Measurements from ENCODE around the gene BTNL3. TPM values are rescaled to one million over a fixed set of nuclear protein-coding genes. Genes with fewer than 3 reads are reported as not detected.

The BTNL3 gene
- polyA plus RNA-seq, 1 of the 3 experiments (the other 2 are of a cell fraction): not detected

DNA sequence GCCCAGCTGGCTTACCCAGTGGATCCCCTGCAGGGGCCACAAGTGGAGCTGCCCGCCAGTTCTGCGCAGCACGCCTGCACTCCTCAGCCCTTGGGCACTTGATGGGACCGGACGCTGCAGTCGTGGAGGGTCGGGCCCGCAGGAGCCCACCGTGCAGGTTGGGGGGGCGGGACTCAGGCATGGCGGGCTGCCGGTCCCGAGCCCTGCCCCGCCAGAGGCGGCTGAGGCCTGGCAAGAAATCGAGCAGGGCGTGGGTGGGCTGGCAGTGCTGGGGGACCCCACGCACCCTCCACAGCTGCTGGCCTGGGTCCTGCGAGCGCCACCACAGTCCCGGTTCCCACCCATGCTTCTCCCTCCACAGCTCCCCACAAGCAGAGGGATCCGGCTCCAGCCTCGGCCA is 19.2 kb upstream of the BTNL3 start:
- no peak overlapping the region for H3K9ac ChIP-seq
- H3K4me1 ChIP-seq (ENCODE audit: control insufficient read depth in 1 of 2, insufficient read depth in 2 of 2, low read depth in 1 of 2, low read length in 1 of 2): no peaks in the 10 kb centered on the region
- 40% methylated on average over 3 of the region's 23 CpGs for WGBS (ENCODE audit: low lambda C conversion rate)
- H2AFZ ChIP-seq (ENCODE audit: low read depth): no peak overlapping the region
- CTCF ChIA-PET: no interaction called here
- H3K27ac ChIP-seq (ENCODE audit: low read depth in 2 of 2, low read length in 1 of 2): no peak overlapping the region
- H3K79me2 ChIP-seq (ENCODE audit: insufficient read depth): no peaks in the 10 kb centered on the region
- H3K9me3 ChIP-seq: no peaks in the 10 kb centered on the region
- H4K20me1 ChIP-seq (ENCODE audit: insufficient read depth): no peaks in the 10 kb centered on the region
- H3K4me3 ChIP-seq (ENCODE audit: low read depth in 2 of 2, low read length in 1 of 2): no peak overlapping the region
- H3K27me3 ChIP-seq (ENCODE audit: insufficient read depth): no peaks in the 10 kb centered on the region
- POLR2A ChIA-PET: no interaction called here
- H3K9me2 ChIP-seq: no peaks in the 10 kb centered on the region
- DNase-seq: no peak
- TF ChIP-seq FOXM1 (IDR thresholded peaks at IDR 0.05; ENCODE audit: low read depth) (no peak), NFIC (IDR thresholded peaks at IDR 0.05; ENCODE audit: borderline replicate concordance) (no peak), RCOR1 (IDR thresholded peaks at IDR 0.05; ENCODE audit: low read length) (no peak), FOXJ3 (CRISPR knock-in tag; IDR thresholded peaks at IDR 0.05) (no peak)
- TF ChIP-seq, protein P1, sequence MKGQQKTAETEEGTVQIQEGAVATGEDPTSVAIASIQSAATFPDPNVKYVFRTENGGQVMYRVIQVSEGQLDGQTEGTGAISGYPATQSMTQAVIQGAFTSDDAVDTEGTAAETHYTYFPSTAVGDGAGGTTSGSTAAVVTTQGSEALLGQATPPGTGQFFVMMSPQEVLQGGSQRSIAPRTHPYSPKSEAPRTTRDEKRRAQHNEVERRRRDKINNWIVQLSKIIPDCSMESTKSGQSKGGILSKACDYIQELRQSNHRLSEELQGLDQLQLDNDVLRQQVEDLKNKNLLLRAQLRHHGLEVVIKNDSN (IDR thresholded peaks at IDR 0.05; ENCODE audit: borderline replicate concordance, low read depth): no peak
- TF ChIP-seq, protein P2, sequence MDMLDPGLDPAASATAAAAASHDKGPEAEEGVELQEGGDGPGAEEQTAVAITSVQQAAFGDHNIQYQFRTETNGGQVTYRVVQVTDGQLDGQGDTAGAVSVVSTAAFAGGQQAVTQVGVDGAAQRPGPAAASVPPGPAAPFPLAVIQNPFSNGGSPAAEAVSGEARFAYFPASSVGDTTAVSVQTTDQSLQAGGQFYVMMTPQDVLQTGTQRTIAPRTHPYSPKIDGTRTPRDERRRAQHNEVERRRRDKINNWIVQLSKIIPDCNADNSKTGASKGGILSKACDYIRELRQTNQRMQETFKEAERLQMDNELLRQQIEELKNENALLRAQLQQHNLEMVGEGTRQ (IDR thresholded peaks at IDR 0.05; ENCODE audit: borderline replicate concordance, low read depth, low read length): no peak
- TF ChIP-seq, protein P3, sequence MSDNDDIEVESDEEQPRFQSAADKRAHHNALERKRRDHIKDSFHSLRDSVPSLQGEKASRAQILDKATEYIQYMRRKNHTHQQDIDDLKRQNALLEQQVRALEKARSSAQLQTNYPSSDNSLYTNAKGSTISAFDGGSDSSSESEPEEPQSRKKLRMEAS (IDR thresholded peaks at IDR 0.05; ENCODE audit: low read depth): no peak
- H3K36me3 ChIP-seq (replicated peaks in 1 of 2; ENCODE audit: control insufficient read depth in 1 of 2, insufficient read depth in 2 of 2, low read length in 1 of 2): no peaks in the 10 kb centered on the region
- H3F3A ChIP-seq (replicated peaks; ENCODE audit: insufficient read depth): no peaks in the 10 kb centered on the region
- no peak overlapping the region for H3K4me2 ChIP-seq

DNA sequence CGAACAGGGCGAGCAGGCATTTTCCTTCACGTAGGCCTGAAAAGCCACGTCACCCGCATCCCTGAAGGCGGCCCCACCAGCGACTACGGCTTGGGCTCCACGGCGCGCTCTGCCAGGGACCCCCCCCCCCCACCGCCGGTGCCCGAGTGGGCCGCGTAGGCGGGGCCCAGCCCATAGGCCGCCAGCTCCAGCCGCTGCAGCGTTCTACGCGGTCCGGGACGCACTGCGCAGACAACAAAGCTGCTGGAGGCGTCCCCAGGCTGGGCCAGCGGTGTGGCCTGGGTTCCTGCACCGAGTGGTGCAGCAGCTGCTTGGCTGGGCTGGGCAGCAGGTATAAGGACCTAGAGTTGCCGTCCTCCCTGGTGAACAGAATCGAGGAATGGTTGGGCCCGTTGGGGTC is 18.3 kb upstream of the BTNL3 start:
- no peaks in the 10 kb centered on the region for H3K9me2 ChIP-seq
- no peak overlapping the region for H3K27ac ChIP-seq (ENCODE audit: low read depth in 2 of 2, low read length in 1 of 2)
- H4K20me1 ChIP-seq (ENCODE audit: insufficient read depth): no peaks in the 10 kb centered on the region
- no peak overlapping the region for H2AFZ ChIP-seq (ENCODE audit: low read depth)
- no peak for TF ChIP-seq ELF1 (IDR thresholded peaks at IDR 0.05)
- TF ChIP-seq RFX5 (IDR thresholded peaks at IDR 0.05; ENCODE audit: low read length): no peak
- TF ChIP-seq MXI1 (IDR thresholded peaks at IDR 0.05; ENCODE audit: low read depth, low read length): no peak
- TF ChIP-seq, protein P4, sequence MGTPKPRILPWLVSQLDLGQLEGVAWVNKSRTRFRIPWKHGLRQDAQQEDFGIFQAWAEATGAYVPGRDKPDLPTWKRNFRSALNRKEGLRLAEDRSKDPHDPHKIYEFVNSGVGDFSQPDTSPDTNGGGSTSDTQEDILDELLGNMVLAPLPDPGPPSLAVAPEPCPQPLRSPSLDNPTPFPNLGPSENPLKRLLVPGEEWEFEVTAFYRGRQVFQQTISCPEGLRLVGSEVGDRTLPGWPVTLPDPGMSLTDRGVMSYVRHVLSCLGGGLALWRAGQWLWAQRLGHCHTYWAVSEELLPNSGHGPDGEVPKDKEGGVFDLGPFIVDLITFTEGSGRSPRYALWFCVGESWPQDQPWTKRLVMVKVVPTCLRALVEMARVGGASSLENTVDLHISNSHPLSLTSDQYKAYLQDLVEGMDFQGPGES (IDR thresholded peaks at IDR 0.05; ENCODE audit: low read depth, low read length): no peak
- no peak for TF ChIP-seq JUND (IDR thresholded peaks at IDR 0.05)
- TF ChIP-seq, protein P2 (IDR thresholded peaks at IDR 0.05; ENCODE audit: borderline replicate concordance, low read depth, low read length): no peak
- no peak for TF ChIP-seq RCOR1 (IDR thresholded peaks at IDR 0.05; ENCODE audit: low read length)
- no peak for TF ChIP-seq FOXM1 (IDR thresholded peaks at IDR 0.05; ENCODE audit: low read depth)
- TF ChIP-seq, protein P3 (IDR thresholded peaks at IDR 0.05; ENCODE audit: low read depth): no peak
- TF ChIP-seq, protein P5, sequence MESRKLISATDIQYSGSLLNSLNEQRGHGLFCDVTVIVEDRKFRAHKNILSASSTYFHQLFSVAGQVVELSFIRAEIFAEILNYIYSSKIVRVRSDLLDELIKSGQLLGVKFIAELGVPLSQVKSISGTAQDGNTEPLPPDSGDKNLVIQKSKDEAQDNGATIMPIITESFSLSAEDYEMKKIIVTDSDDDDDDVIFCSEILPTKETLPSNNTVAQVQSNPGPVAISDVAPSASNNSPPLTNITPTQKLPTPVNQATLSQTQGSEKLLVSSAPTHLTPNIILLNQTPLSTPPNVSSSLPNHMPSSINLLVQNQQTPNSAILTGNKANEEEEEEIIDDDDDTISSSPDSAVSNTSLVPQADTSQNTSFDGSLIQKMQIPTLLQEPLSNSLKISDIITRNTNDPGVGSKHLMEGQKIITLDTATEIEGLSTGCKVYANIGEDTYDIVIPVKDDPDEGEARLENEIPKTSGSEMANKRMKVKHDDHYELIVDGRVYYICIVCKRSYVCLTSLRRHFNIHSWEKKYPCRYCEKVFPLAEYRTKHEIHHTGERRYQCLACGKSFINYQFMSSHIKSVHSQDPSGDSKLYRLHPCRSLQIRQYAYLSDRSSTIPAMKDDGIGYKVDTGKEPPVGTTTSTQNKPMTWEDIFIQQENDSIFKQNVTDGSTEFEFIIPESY (IDR thresholded peaks at IDR 0.05; ENCODE audit: borderline replicate concordance, low read depth): no peak
- TF ChIP-seq RAD21 (IDR thresholded peaks at IDR 0.05; ENCODE audit: low read length): no peak
- TF ChIP-seq FOSL2 (IDR thresholded peaks at IDR 0.05; ENCODE audit: borderline replicate concordance, low read depth): no peak
- CTCF ChIA-PET: no interaction called here
- DNase-seq: no peak
- 20% methylated on average over 1 of the region's 31 CpGs for WGBS (ENCODE audit: low lambda C conversion rate)
- H3K79me2 ChIP-seq (ENCODE audit: insufficient read depth): no peaks in the 10 kb centered on the region
- H3F3A ChIP-seq (replicated peaks; ENCODE audit: insufficient read depth): no peaks in the 10 kb centered on the region
- H3K9ac ChIP-seq: no peak overlapping the region
- POLR2A ChIA-PET: no interaction called here
- H3K4me1 ChIP-seq (ENCODE audit: control insufficient read depth in 1 of 2, insufficient read depth in 2 of 2, low read depth in 1 of 2, low read length in 1 of 2): no peaks in the 10 kb centered on the region
- no peaks in the 10 kb centered on the region for H3K27me3 ChIP-seq (ENCODE audit: insufficient read depth)
- no peak overlapping the region for H3K4me2 ChIP-seq
- no peaks in the 10 kb centered on the region for H3K9me3 ChIP-seq
- H3K36me3 ChIP-seq (replicated peaks in 1 of 2; ENCODE audit: control insufficient read depth in 1 of 2, insufficient read depth in 2 of 2, low read length in 1 of 2): no peaks in the 10 kb centered on the region
- H3K4me3 ChIP-seq (ENCODE audit: low read depth in 2 of 2, low read length in 1 of 2): no peak overlapping the region
